Activated CD8-positive, alpha-beta memory T cell treated with anti-CD3 and anti-CD28 coated beads for 48 hours (primary cell): Measurements from ENCODE around the gene ANGPTL4.
A peak's percentile ranks its signal among the peaks of the same experiment; 100 is the strongest.
"Not testable (repeated sequence)": the region's sequence is repeated elsewhere in the genome, so short reads cannot be mapped to it uniquely, and the experiment has no call there.

Experiments used
- DNase-seq, 3 experiments: peaks; one replicate each; pipeline ENCODE4 v3.0.0-alpha.2; 2020; ENCODE audit warnings: low read depth in 2 of 3, low spot score in 2 of 3

Gene ANGPTL4

DNA sequence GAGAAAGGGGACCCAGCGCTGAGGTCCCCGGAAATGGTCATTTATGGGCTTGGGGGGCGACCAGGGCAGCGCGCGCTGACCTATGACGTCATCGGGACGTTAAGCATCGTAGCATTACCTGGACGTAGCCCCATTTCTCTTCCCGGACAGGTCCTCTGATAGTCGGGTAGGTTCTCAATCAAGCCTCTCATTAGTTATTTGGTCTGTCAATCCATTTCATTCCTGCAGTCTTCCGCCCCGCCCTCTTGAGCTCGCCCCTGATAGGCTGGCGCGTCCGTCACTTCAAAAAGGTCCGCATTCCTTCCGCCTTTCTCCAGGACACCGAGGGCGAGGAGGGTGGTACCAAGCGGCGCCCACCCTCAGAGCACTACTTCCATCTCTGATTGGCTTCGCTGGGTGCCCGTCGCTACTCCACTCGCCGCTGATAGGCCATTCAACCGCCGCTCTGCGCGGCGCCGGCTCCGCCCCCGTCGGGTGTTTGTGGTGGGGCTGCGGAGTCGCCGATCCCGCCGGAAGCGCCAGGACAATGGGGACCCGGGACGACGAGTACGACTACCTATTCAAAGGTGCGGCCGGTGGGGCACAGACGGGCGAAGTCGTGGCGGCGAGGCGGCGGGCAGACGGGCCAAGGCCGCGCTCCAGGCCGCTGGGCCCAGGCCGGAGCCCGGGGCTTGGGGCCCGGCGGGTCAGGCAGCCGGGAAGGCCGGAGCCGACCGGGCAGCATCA, 26.1 kb downstream of the ANGPTL4 start, which contains the start of gene RAB11B:
Gene RAB11B, plus strand, starts transcription at position 470 of the 726 bp plus-strand sequence. Its CDS starts 57 bp downstream, at position 527.
- peak; percentile 84 to 96 (median 87) for DNase-seq

DNA sequence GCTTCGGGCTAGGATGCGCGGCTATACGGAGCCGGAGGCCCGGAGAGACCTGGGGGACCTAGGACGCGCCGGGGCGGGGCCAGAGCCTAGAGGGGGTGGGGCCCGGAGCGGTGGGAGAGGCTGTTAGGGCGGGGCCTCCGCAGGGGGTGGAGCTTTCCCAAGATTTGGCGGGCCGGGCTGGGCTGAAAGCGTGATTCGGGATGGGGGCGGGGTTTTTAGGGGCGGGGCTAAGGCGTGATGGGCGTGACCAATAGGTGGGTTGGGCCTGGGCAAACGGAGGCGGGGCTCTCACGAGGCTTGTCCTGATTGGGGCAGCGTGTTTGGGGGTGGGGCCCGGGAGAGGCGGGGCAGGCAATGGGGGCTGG, 26.6 kb downstream of the ANGPTL4 start:
- peak; percentile 80 to 98 (median 96) for DNase-seq

DNA sequence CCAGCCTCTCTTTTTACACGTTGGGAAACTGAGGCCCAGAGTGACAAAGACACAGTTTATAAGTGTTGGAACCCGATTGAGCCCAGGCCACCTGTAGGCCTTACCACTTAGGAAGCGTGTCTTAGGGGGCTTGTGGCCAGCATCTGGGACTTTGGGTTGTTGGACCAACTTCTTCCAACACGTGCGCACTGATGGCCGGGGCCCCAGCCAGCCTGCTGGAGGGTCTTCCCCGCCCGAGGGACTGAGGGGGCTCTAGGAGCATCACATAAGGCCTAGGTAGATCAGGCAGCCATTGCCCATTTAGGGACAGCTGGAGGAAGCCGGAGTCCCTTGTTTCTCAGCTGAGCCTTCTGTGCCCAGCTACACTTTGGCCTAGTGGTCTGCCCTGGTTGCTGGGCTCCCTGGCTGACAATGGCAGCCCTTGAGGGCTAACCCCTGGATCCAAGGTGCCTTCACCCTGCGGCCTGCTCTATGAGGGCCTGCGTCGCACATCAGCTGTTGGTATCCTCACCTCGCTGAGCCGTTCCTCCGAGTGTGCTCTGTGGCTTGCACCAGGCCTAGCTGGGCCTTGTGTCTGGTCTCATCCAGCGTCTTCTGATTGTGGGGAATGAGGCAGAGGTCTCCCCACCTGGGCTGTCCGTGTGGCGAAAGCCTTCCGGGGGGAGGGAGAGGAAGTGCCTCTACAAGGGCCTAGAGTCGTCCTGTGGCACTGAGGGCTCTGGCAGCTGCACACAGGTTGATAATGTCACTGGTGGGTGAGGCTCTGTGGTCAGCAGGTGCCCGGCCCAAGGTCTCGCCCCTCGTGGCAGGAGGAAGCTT, 27.5 kb downstream of the ANGPTL4 start:
- DNase-seq: no peak

DNA sequence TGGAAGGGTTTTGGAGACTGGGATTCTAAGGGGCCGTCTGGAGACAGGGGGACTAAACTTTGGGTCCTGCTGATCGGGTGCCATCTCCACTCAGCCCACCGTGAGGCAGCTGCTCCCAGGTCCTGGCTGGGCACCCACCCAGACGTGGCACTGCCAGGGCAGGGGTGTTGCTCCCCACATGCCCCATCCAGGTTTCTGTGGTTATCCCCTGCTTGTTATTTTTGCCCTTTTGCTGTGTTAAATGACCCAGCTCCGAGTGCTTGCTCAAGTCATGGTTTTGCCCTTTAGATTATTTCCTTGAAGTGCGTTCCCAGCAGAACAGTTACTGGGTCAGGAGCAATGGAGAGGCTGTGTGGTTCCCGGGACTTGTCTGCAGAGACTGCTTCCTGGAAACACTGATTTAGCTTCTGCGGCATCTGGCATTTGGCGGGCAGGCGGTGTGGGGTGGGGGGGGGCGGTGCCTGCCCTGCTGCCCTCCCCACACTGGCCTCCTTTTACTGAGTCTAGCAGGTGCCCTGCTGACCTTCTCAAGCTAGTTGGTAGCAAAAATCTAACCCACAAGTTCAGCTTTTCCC, 28.1 kb downstream of the ANGPTL4 start:
- no peak for DNase-seq

DNA sequence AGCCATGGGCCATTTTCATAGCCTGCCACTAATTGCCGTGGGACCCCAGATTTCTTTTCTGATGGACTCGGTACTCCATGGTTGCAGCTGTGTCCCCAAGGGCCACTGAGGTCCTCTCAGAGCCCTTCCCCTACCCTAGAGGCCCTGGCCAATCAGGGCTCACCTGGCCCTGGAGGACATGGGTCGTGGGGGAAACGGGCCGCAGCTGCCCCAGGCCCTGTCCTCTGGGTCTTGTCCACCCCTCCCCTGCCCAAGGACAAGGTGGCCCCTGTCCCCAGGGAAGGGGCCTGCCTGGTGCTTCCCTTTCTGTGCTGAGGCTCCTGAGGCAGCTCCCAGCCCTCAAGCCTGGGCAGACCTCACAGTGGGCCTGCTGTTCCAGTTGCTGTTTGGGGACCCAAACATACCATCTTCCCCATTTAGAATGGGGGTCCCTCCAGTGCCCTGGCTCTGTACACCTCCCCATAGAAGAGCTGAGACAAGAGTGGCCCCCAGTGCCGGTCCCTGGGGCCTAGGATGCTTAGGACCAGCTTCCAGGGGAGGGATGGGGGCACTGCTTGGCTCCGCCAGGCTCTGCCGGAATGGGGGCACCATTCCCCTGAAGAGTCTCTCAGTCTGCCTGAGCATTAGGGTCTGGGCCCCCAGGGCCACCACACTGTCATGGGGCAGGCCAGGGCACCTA, 29.4 kb downstream of the ANGPTL4 start:
- DNase-seq: no peak

DNA sequence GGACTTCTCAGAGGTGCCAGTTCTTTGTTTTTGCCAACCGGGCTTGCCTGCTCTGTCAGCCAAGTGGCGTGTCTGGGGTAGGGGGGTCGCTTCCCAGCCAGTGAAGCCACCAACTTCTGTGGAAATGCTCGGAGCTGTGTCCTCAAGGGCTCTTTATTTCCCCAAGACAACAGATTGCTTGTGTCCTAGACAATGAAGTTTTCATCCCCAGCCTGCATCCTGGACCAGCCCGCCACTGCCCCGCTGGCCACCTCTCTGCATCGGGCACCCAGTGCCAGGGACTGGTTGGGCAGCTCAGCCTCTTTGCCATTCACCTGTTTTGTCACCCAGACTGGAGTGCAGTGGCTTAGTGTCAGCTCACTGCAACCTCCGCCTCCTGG, 29.9 kb downstream of the ANGPTL4 start:
- DNase-seq: no peak

DNA sequence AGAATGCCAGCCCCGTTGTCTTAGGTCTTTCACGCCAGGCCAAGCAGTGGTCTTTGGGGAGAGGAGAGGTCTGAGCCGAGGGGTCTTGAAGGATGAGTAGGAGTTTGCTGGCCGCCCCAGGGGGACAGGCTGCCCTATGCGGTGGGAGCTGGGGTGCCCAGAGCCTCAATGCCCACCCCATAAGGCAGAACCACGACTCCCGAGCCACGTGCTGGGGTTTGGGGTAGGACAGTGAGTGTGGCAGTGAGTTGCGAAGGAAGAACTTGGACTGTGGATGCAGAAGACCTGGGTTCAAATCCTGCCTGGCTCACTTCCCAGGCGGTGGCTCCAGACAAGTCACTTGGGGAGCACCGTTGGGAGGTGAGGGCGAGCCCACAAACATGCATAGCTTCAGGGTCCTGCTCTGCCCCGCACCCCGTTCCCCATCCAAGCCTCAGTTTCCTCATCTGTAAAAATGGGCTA, 31.7 kb downstream of the ANGPTL4 start:
- no peak for DNase-seq

DNA sequence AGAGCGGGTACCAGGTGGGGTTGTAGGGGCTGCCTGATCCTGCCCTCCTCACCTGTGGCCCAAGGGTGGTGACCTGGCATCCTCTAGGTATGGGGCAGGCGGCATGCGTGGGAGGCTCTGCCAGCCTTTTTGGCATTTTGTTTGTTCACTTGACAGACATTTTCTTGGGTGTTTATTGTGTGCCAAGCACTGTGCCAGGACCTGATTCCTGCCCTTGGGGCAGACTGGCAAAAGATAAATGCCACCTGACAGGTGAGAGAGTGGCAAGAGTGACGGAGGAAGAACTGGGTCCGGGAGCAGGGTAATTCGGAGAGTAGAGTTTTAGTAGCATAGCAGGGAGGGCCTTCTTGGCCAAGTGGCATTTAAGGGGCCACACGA, 32.2 kb downstream of the ANGPTL4 start:
- no peak for DNase-seq

DNA sequence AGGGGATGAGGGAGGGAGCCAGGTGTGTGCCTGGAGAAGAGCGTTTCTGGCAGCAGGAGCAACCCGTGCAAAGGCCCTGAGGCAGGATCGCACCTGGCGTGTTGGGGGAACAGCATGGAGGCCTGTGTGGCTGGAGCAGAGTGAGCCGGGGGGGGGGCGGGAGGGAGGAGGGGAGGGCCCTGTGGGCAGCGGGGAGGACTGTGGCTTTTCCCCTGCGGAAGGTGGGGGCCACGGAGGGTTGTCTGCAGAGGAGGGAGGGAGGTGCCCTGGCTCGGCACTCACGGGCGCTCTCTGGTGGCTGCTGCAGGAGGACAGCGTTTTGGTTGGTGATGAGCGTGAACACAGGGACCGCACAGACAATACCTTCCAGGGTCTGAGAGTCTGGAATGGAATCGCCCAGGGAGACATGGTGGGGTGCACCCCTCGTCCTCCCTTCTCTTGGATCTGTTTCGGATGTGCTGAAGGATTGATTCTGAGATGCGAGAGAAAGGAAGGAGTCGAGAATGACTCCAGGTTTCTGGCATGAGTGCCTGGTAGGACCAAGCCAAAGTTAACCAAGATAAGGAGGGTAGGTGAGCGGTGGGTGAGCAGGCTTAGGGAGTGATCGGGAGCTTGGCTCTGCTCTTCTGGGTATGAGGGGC, 32.7 kb downstream of the ANGPTL4 start:
- peak; percentile 40 to 48 (median 45) for DNase-seq

DNA sequence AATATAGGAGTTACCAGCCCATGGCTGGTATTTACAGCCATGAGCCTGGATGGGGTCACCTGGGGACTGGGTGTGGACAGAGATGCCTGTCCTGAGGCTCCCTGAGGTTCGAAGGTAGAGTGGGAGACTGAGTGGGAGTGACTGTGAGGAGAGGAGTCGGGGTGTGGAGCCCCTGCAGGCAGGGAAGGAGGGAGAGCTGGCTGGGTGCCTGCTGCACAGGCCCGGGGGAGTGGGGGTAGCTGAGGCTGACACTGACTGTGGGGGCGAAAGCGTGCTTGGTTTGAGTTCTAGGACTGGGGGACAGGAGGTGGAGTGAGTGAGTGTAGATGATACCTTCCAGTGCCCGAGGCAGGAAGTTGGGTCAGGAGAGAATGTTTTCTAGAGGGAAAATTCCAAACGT, 33.3 kb downstream of the ANGPTL4 start:
- no peak for DNase-seq

DNA sequence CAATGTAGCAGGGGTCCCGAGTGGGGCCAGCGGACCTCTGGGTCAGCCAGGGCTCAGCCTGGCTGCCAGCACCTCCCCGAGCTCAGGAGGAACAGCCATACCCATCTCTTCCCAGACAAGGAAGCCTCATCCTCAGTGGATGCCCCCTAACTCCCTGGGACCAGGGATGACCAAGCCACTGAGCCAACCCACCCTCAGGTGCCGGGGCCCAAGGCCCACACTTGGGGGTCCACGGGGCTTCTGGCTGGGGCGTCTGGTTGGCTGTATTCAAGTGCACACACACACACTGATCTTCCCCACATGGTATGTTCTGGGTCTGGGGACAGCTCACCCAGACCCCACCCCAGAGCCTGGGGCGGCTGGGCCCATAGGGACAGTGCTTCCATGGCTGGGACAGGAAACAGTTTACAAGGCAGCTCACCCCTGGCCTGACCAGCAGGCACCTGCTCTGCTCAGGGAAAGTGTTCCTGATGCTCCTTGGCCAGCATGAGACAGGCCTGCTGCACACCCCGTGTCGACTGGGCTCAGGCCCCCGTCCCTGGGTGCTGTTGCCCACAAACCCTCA, 33.9 kb downstream of the ANGPTL4 start:
- DNase-seq: no peak

DNA sequence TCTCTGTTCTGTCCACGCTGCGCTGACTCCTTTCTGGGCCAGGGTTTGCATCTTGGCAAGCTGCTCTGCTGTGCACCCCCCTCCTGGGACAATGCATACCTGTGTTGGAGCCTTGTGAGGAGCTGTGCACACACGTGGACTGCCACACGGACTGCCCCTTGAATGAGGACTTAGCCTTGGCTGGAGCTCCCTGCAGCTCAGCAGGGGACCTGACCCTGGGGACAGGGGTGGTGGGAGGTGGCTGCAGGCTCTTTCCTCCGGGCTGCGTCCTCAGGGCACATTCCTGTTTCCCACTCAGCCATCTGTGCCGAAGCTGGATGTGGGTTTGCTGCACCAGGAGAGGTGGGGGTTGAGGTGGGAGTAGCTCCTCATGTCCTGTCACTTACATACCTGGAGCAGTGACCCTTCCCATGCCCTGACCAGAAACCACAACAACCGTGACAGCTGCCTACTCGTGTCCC, 34.4 kb downstream of the ANGPTL4 start:
- DNase-seq: no peak

DNA sequence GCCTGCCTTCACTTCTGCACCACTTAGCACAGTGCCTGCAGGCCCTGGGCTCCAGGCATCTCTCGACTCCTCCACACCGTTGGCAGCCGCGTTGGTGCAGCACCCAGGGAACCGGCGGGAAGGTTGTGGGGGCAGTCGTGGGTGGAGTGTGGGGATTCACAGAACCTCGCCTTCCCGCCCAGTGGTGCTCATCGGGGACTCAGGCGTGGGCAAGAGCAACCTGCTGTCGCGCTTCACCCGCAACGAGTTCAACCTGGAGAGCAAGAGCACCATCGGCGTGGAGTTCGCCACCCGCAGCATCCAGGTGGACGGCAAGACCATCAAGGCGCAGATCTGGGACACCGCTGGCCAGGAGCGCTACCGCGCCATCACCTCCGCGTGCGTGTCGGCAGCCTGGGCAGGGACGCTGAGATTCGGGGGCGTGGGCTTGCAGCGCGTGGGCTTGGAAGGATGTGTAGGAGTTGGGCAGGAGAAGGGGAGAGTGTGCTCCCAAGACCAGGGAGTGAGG, 35.8 kb downstream of the ANGPTL4 start:
- no peak for DNase-seq

DNA sequence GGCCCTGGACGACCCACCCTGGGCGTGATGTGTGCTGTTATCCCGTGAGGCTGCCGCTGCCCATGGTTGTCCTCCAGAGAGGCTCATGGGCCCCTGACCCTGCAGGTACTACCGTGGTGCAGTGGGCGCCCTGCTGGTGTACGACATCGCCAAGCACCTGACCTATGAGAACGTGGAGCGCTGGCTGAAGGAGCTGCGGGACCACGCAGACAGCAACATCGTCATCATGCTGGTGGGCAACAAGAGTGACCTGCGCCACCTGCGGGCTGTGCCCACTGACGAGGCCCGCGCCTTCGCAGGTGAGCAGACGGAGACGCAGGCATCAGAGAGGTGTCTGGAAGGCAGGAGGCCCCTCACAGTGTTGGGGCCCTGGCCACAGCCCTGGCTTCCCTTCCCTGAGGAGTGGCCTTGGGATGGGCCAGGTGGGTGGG, 38.0 kb downstream of the ANGPTL4 start:
- no peak for DNase-seq

DNA sequence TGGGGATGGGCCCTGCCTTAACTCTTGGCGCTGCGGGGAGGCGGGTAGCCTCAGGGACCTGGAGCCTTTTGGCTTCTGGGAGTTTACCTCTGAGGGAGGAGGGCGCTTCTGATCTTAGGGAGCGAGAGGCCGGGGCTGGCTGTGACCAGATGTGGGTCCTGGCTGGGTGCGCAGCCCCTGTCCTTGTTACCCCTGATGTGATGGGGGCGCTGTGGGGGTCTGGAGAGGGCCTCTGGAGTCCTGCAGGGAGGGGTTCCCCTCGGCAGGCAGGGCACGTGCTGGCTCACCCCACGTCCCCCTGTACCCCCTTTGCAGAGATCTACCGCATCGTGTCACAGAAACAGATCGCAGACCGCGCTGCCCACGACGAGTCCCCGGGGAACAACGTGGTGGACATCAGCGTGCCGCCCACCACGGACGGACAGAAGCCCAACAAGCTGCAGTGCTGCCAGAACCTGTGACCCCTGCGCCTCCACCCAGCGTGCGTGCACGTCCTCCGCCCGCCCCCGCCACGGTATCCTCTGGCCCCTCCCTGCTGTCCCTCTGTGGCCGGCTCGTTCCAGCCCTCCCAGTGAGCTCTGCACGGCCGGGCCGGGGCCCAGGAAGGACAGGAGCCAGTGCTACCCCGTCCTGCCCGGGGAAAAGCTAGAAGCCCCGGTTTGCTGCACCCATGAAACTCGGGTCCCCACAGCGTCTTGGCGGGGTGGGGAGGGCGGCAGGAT, 39.3 kb downstream of the ANGPTL4 start:
- no peak for DNase-seq

DNA sequence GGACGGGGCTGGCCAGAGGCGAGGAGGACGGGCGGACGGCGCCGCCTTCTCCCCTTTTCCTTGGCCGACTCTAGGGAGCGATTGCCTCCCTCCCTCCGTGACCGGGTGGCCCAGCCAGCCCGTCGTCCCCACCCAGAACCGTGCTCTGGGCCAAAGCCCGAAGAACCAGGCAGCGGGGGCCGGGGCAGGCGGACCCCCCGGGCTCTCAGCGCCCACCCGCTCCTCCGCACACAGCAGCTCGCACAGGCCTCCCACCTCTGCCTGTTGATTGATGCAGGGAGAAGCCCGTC, 39.8 kb downstream of the ANGPTL4 start:
- DNase-seq: no peak

DNA sequence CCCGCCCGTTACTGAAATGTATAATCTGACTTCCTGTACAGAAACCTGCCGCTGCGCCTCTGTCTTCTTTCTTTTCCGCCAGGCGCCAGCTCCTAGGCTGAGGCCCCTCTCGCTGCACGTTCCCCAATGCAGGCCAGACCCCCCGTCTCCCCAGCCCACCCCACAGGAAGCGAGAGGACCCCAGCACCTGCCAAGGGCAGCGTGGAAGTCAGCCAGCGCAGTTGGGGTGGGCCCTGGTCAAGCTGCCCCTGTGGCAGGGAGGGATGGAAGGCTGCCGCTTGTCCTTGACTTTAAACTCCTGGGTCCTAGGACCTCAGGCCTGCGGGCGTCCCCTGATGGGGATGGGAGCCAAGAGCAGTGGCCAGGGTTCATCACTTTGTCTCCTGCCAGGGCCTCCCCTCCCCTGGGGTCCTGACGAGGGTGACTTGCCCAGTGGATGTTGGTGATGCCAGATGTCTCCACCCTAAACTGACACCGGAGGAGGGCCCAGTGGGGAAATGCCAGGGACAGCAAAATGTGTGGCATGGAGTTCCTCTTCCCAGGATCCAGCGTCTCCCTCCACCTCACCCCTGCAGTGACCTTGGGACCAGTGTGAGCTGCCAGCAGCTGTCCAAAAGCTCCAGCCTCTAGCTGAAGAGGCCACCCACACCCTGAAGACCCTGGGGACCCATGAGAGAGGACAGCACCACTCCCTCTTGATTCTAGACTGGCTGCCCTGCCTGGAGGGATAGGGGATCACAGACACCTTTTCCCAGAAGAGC, 40.6 kb downstream of the ANGPTL4 start:
- DNase-seq: no peak

DNA sequence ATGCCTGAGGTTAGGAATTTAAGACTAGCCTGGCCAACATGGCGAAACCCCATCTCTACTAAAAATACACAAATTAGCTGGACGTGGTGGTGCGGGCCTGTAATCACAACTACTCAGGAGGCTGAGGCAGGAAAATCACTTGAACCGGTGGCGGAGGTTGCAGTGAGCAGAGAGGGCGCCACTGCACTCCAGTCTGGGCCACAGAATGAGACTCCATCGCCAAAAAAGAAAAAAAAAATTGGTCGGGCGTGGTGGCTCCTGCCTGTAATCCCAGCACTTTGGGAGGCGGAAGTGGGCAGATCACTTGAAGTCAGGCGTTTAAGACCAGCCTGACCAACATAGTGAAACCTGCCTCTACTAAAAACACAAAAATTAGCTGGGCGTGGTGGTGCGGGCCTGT, 46.8 kb downstream of the ANGPTL4 start:
- not testable (repeated sequence) for DNase-seq
